Parathyroid adenoma (tissue), 2 donors: ENCODE measurements around the gene ANXA6.

Experiments
- H2AFZ ChIP-seq: fragments of 300-600 bp; sonication (generic); one replicate; pipeline ENCODE4 v1.7.0; 2017; ENCODE audit warnings: antibody characterized with exemption, mild to moderate bottlenecking
- H3K27ac ChIP-seq: fragments of 300-600 bp; sonication (generic); one replicate; pipeline ENCODE4 v1.7.0; 2017
- H3K27me3 ChIP-seq: fragments of 300-600 bp; sonication (generic); one replicate; pipeline ENCODE4 v1.7.0; 2017; ENCODE audit warnings: low read length; ENCODE audit not compliant: control insufficient read depth, insufficient read depth
- H3K36me3 ChIP-seq: fragments of 300-600 bp; sonication (generic); one replicate; pipeline ENCODE4 v1.7.0; 2017; ENCODE audit warnings: low read length; ENCODE audit not compliant: control insufficient read depth, insufficient read depth
- H3K4me1 ChIP-seq: fragments of 300-600 bp; sonication (generic); one replicate; pipeline ENCODE4 v1.7.0; 2017; ENCODE audit warnings: control low read depth
- H3K4me2 ChIP-seq: fragments of 300-600 bp; sonication (generic); one replicate; pipeline ENCODE4 v1.7.0; 2017; ENCODE audit warnings: low read length
- H3K4me3 ChIP-seq: fragments of 300-600 bp; sonication (generic); one replicate; pipeline ENCODE4 v1.7.0; 2017; ENCODE audit warnings: low read depth, low read length
- H3K79me2 ChIP-seq: fragments of 300-600 bp; sonication (generic); one replicate; pipeline ENCODE4 v1.7.0; 2017; ENCODE audit warnings: control low read depth
- H3K9ac ChIP-seq: fragments of 300-600 bp; sonication (generic); one replicate; pipeline ENCODE4 v1.7.0; 2017; ENCODE audit warnings: mild to moderate bottlenecking
- H3K9me3 ChIP-seq: fragments of 300-600 bp; sonication (generic); one replicate; pipeline ENCODE4 v1.7.0; 2017; ENCODE audit warnings: low read length; ENCODE audit not compliant: control insufficient read depth
- TF ChIP-seq, protein P1 (sequence below): fragments of 300-600 bp; sonication (generic); IDR thresholded peaks from one replicate; pipeline ENCODE4 v1.7.0; 2017; ENCODE audit warnings: antibody characterized with exemption, mild to moderate bottlenecking
- donor health status: primary hyperparathyroidism.

ANXA6 gene

DNA sequence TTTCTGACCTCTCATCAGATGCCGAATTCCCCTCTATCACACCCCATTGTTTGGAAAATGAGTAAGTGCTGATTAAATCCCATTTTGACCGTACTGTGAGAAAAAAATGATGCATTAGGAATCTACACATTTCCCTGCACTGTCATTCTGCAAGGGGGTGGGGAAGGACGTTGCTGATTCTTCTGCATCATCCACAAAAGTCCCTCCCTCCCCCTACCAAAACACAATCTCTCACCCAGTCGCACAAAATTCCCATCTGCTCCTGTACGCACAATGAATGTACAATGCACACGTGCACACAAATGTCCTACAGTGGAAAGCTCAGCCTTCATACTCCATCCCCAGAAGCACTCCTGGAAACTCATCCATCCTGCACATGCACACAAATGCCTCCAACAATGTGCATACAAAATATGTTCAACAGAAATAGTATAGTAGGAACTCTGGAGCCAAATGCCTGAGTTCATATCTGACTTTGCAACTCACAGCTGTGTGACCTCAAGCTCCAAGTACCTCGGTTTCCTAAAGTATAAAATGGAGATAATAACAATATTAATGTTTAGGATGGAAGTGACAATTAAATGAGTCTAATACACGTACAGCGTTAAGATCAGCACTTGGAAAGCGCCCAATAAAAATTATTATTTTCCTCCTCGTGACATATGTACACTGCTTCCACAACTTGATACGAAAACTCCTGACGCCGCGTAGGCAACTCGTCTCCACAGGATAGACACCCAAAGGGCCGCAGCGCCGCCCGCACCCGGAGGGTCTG is 77.6 kb downstream of the ANXA6 start:
- TF ChIP-seq, protein P1, sequence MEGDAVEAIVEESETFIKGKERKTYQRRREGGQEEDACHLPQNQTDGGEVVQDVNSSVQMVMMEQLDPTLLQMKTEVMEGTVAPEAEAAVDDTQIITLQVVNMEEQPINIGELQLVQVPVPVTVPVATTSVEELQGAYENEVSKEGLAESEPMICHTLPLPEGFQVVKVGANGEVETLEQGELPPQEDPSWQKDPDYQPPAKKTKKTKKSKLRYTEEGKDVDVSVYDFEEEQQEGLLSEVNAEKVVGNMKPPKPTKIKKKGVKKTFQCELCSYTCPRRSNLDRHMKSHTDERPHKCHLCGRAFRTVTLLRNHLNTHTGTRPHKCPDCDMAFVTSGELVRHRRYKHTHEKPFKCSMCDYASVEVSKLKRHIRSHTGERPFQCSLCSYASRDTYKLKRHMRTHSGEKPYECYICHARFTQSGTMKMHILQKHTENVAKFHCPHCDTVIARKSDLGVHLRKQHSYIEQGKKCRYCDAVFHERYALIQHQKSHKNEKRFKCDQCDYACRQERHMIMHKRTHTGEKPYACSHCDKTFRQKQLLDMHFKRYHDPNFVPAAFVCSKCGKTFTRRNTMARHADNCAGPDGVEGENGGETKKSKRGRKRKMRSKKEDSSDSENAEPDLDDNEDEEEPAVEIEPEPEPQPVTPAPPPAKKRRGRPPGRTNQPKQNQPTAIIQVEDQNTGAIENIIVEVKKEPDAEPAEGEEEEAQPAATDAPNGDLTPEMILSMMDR = no peak
- Histone ChIP-seq H3K4me2 (peak overlapping the region; percentile 77), H3K4me1 (peaks cover 35% of the 10 kb centered on the region), H3K79me2 (peaks cover 56% of the 10 kb centered on the region), H3K9ac (peak overlapping the region; percentile 79), H2AFZ (peak overlapping the region; percentile 80), H3K27ac (peak overlapping the region; percentile 94), H3K36me3 (no peaks in the 10 kb centered on the region), H3K4me3 (peak overlapping the region; percentile 84), H3K9me3 (no peaks in the 10 kb centered on the region), H3K27me3 (no peaks in the 10 kb centered on the region)

- H2AFZ ChIP-seq = no peak overlapping the region
- peak overlapping the region; percentile 17 for H3K4me2 ChIP-seq
- H3K9ac ChIP-seq = no peak overlapping the region
- H3K36me3 ChIP-seq = no peaks in the 10 kb centered on the region
- peaks cover 66% of the 10 kb centered on the region for H3K79me2 ChIP-seq
- no peak overlapping the region for H3K4me3 ChIP-seq
- H3K27me3 ChIP-seq = no peaks in the 10 kb centered on the region
- no peak overlapping the region for H3K27ac ChIP-seq
- TF ChIP-seq, protein P1 = no peak
- no peaks in the 10 kb centered on the region for H3K9me3 ChIP-seq
- peaks cover 35% of the 10 kb centered on the region for H3K4me1 ChIP-seq
These were observed 78.9 kb downstream of the ANXA6 start for GRCh38 chr5:151078490-151079262.

DNA sequence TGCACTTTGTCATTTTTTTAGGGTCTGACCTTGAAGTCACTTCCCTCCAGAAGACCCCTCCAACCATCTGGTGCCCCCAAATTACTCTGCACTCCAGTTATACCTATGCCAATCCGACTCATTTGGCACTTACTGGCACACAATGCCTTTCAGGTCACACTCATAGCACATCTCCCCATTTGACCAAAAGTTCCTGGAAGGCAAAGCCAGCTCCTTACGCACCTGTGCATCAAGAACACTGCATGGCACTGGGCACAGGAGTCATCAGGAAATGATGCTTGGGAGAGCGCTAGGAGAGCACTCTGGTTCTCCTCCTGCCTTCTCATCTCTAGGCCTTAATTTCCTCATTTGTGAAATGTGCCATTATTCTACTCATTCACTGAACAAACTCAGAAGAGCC is 79.6 kb downstream of the ANXA6 start:
- no peaks in the 10 kb centered on the region for H3K36me3 ChIP-seq
- no peak overlapping the region for H3K4me2 ChIP-seq
- H3K27ac ChIP-seq = no peak overlapping the region
- H3K9ac ChIP-seq = no peak overlapping the region
- TF ChIP-seq, protein P1 = no peak
- no peak overlapping the region for H2AFZ ChIP-seq
- no peaks in the 10 kb centered on the region for H3K9me3 ChIP-seq
- no peaks in the 10 kb centered on the region for H3K27me3 ChIP-seq
- peaks cover 35% of the 10 kb centered on the region for H3K4me1 ChIP-seq
- H3K4me3 ChIP-seq = no peak overlapping the region
- H3K79me2 ChIP-seq = peaks cover 70% of the 10 kb centered on the region

- Histone ChIP-seq H2AFZ (no peak overlapping the region), H3K4me3 (no peak overlapping the region), H3K9me3 (no peaks in the 10 kb centered on the region), H3K4me2 (no peak overlapping the region), H3K27ac (no peak overlapping the region), H3K36me3 (no peaks in the 10 kb centered on the region), H3K4me1 (peaks cover 35% of the 10 kb centered on the region), H3K27me3 (no peaks in the 10 kb centered on the region), H3K9ac (no peak overlapping the region), H3K79me2 (peaks cover 68% of the 10 kb centered on the region)
- TF ChIP-seq, protein P1 = no peak
These were observed 80.2 kb downstream of the ANXA6 start for GRCh38 chr5:151077419-151077818.
